Naive thymus-derived CD8-positive, alpha-beta T cell (primary cell): ENCODE data around the gene TMEM95. TPM values are rescaled to one million over a fixed set of nuclear protein-coding genes. Genes with fewer than 3 reads are reported as not detected.

Experiments
- ATAC-seq, 2 donors: fragments of 150-1000 bp; cut with Tn5 transposase in 1 of 2; sonication (Bioruptor Pico), chemical (Tn5 transposase) in 1 of 2; 1 replicate in 1 of 2; 2 replicates in 1 of 2; pipeline ENCODE4 v1.10.0; 2021; ENCODE audit warnings: mild to moderate bottlenecking in 2 of 2, moderate library complexity in 2 of 2
- POLR2A ChIA-PET: fragments of 350-600 bp; sonication (Branson Sonifier 250); formaldehyde crosslinking; loops from one replicate; lab custom pipeline; 2021; ENCODE audit warnings: antibody characterized with exemption; lab: Charles Lee
- DNase-seq, 10 donors: peaks; one replicate each; pipeline versions ENCODE4 v3.0.0 to v3.0.0-alpha.2; 2020 to 2022
- H3K27ac Mint-ChIP-seq, 10 donors: one replicate each; pipeline ENCODE4 v1.8.0; 2020 to 2022; ENCODE audit warnings: mild to moderate bottlenecking in 10 of 10, mixed read lengths in 10 of 10, moderate library complexity in 4 of 10, inconsistent platforms in 1 of 10
- H3K27me3 Mint-ChIP-seq, 5 donors: one replicate each; pipeline ENCODE4 v1.8.0; 2021 to 2022; ENCODE audit warnings: mixed read lengths in 5 of 5
- H3K36me3 Mint-ChIP-seq, 3 donors: one replicate each; pipeline ENCODE4 v1.8.0; 2020 to 2022; ENCODE audit warnings: mixed read lengths in 3 of 3, mild to moderate bottlenecking in 2 of 3, inconsistent platforms in 1 of 3
- H3K4me1 Mint-ChIP-seq, 4 donors: one replicate each; pipeline ENCODE4 v1.8.0; 2021 to 2022; ENCODE audit warnings: mixed read lengths in 4 of 4
- H3K4me3 Mint-ChIP-seq, 10 donors: one replicate each; pipeline ENCODE4 v1.8.0; 2020 to 2022; ENCODE audit warnings: mild to moderate bottlenecking in 10 of 10, mixed read lengths in 10 of 10, moderate library complexity in 6 of 10, inconsistent platforms in 1 of 10
- H3K9me3 Mint-ChIP-seq, 9 donors: one replicate each; pipeline ENCODE4 v1.8.0; 2020 to 2022; ENCODE audit warnings: mixed read lengths in 9 of 9, mild to moderate bottlenecking in 3 of 9, inconsistent platforms in 1 of 9, moderate library complexity in 1 of 9
- polyA plus RNA-seq, 3 donors: library from polyadenylated mRNA; unstranded; fragments of 300-500 nt; fragmentation: Illumina TruSeq; gene quantifications; one replicate each; pipeline ENCODE4 v1.2.3, GENCODE V29; 2021
- total RNA-seq, 8 experiments: library from RNA in 2 of 8; stranded (reverse) in 2 of 8; gene quantifications; one replicate each; pipeline ENCODE4 v1.2.3 and lab custom pipeline; 2021 to 2026

Gene TMEM95
- total and polyA plus RNA-seq, 5 experiments from 2014 or later = not detected

GRCh38 chr17:7313890-7314718 is 40.9 kb upstream of the TMEM95 start:
- Mint-ChIP-seq H3K27ac (peak overlapping the region; percentile 88 to 97 (median 92)), H3K4me3 (peak overlapping the region; percentile 72 to 95 (median 85)), H3K27me3 (no peaks in the 10 kb centered on the region), H3K36me3 (peaks cover 11 to 64% (median 30%) of the 10 kb centered on the region in 3 donors), H3K9me3 (no peaks in the 10 kb centered on the region), H3K4me1 (peaks cover 32 to 73% (median 62%) of the 10 kb centered on the region in 4 donors)
- ATAC-seq (no peak), DNase-seq (no peak)
- POLR2A ChIA-PET = interaction anchor here (0.6 to 14.2 kb wide), 18 partner anchors 8 to 901 kb away, joined by 3 to 168 read pairs (median 6); partner anchors contain the start of genes ACAP1, CLDN7, CTDNEP1 and ELP5

- peak within 1 kb of the TSS; percentile 81 to 97 (median 91) for H3K4me3 Mint-ChIP-seq
- peaks cover 29 to 65% (median 53%) of the 10 kb centered on the region in 4 donors for H3K4me1 Mint-ChIP-seq
- H3K36me3 Mint-ChIP-seq = peaks cover 8 to 61% (median 23%) of the 10 kb centered on the region in 3 donors
These were observed 40.0 kb upstream of the TMEM95 start, which contains the start of gene GPS2 for GRCh38 chr17:7314719-7315569. Gene GPS2 (minus strand): TSS chr17:7315360. CDS start chr17:7315052, 308 bp downstream.

GRCh38 chr17:7315570-7316235 is 39.3 kb upstream of the TMEM95 start:
- ATAC-seq (no peak), DNase-seq (no peak)
- Mint-ChIP-seq H3K27me3 (no peaks in the 10 kb centered on the region), H3K9me3 (no peaks in the 10 kb centered on the region), H3K36me3 (peaks cover under 1 to 58% (median 15%) of the 10 kb centered on the region in 3 donors), H3K4me3 (peak overlapping the region; percentile 81 to 97 (median 91)), H3K4me1 (peaks cover 21 to 57% (median 46%) of the 10 kb centered on the region in 4 donors), H3K27ac (peak overlapping the region; percentile 86 to 98 (median 96))
- POLR2A ChIA-PET = interaction anchor here (0.9 to 14.2 kb wide), 13 partner anchors 10 to 231 kb away, joined by 3 to 168 read pairs (median 7); partner anchors contain the start of genes ACAP1, NEURL4, POLR2A and SLC2A4

More at GRCh38 chr17:7314719-7315569, 40.0 kb upstream of the TMEM95 start, which contains the start of gene GPS2:
- H3K9me3 Mint-ChIP-seq = no peaks in the 10 kb centered on the region
- DNase-seq (peak; percentile 88 to 95 (median 92)), ATAC-seq (peak; percentile 83 to 89)
- no peaks in the 10 kb centered on the region for H3K27me3 Mint-ChIP-seq
- H3K27ac Mint-ChIP-seq = peak within 1 kb of the TSS; percentile 88 to 98 (median 96)
- POLR2A ChIA-PET = interaction anchor here (0.6 to 14.2 kb wide), 17 partner anchors 9 to 900 kb away, joined by 3 to 168 read pairs (median 6); partner anchors contain the start of genes ACAP1, CLDN7, NEURL4 and PLSCR3

- H3K4me1 Mint-ChIP-seq = peaks cover 19 to 42% (median 34%) of the 10 kb centered on the region in 4 donors
- ATAC-seq (no peak), DNase-seq (no peak)
- H3K27ac Mint-ChIP-seq = peak overlapping the region in 8 of 10 donors; percentile 16 to 87 (median 70)
- H3K36me3 Mint-ChIP-seq = peaks cover 0 to 59% (median 8%) of the 10 kb centered on the region in 3 donors
- POLR2A ChIA-PET = interaction anchor here (0.7 to 14.2 kb wide), 8 partner anchors 7 to 280 kb away, joined by 3 to 168 read pairs (median 4); partner anchors contain the start of genes ACAP1 and NEURL4
- no peaks in the 10 kb centered on the region for H3K9me3 Mint-ChIP-seq
- H3K27me3 Mint-ChIP-seq = no peaks in the 10 kb centered on the region
- H3K4me3 Mint-ChIP-seq = peak overlapping the region in 5 of 10 donors; percentile 14 to 74 (median 26)
These were observed 37.7 kb upstream of the TMEM95 start for GRCh38 chr17:7317161-7317803.

GRCh38 chr17:7318121-7318860 is 36.7 kb upstream of the TMEM95 start:
- Mint-ChIP-seq H3K27me3 (no peaks in the 10 kb centered on the region), H3K36me3 (peaks cover 0 to 56% (median 5%) of the 10 kb centered on the region in 3 donors), H3K4me3 (peak overlapping the region in 2 of 10 donors; percentile 37 to 39), H3K4me1 (peaks cover 17 to 32% (median 24%) of the 10 kb centered on the region in 4 donors), H3K9me3 (no peaks in the 10 kb centered on the region), H3K27ac (peak overlapping the region in 5 of 10 donors; percentile 53 to 84 (median 74))
- ATAC-seq (no peak), DNase-seq (no peak)
- POLR2A ChIA-PET = interaction anchor here (0.6 to 14.2 kb wide), 7 partner anchors 8 to 31 kb away, joined by 3 to 168 read pairs (median 4); partner anchors contain the start of genes ACAP1 and NEURL4

GRCh38 chr17:7321466-7321865 is 33.5 kb upstream of the TMEM95 start:
- no peak overlapping the region for H3K4me3 Mint-ChIP-seq
- H3K9me3 Mint-ChIP-seq = no peaks in the 10 kb centered on the region
- no peaks in the 10 kb centered on the region for H3K27me3 Mint-ChIP-seq
- POLR2A ChIA-PET = interaction anchor here (0.6 to 3.7 kb wide), 6 partner anchors 9 to 927 kb away, joined by 3 to 34 read pairs (median 7); partner anchors contain the start of genes ACAP1 and CTC1
- H3K4me1 Mint-ChIP-seq = peaks cover 2 to 14% (median 7%) of the 10 kb centered on the region in 4 donors
- H3K36me3 Mint-ChIP-seq = peaks cover 0 to 53% (median 5%) of the 10 kb centered on the region in 3 donors
- DNase-seq = no peak
- ATAC-seq = no peak
- no peak overlapping the region for H3K27ac Mint-ChIP-seq

- Mint-ChIP-seq H3K4me3 (no peak overlapping the region), H3K27me3 (no peaks in the 10 kb centered on the region), H3K9me3 (no peaks in the 10 kb centered on the region), H3K36me3 (peaks cover 0 to 52% (median 5%) of the 10 kb centered on the region in 3 donors), H3K4me1 (peaks cover 5 to 21% (median 8%) of the 10 kb centered on the region in 4 donors), H3K27ac (peak overlapping the region in 1 of 10 donors; percentile 52)
- no peak for ATAC-seq
- DNase-seq = no peak
- POLR2A ChIA-PET = interaction anchor here (0.5 to 4.5 kb wide), 7 partner anchors 8 to 77 kb away, joined by 3 to 50 read pairs (median 16); partner anchors contain the start of gene ACAP1
These were observed 32.3 kb upstream of the TMEM95 start for GRCh38 chr17:7322520-7323194.

GRCh38 chr17:7323731-7324437 is 31.1 kb upstream of the TMEM95 start:
- H3K36me3 Mint-ChIP-seq = peaks cover 0 to 51% (median 0%) of the 10 kb centered on the region in 3 donors
- peak overlapping the region in 4 of 10 donors; percentile 31 to 65 (median 50) for H3K27ac Mint-ChIP-seq
- peaks cover 17 to 31% (median 19%) of the 10 kb centered on the region in 4 donors for H3K4me1 Mint-ChIP-seq
- POLR2A ChIA-PET = interaction anchor here (2.4 to 10.5 kb wide), 3 partner anchors 12 to 27 kb away, joined by 16 to 168 read pairs (median 50); partner anchors contain the start of genes ACAP1, EIF5A and GPS2
- no peaks in the 10 kb centered on the region for H3K27me3 Mint-ChIP-seq
- peak; percentile 41 to 53 for ATAC-seq
- H3K4me3 Mint-ChIP-seq = no peak overlapping the region
- DNase-seq = peak in 9 of 10 donors; percentile 34 to 77 (median 62)
- no peaks in the 10 kb centered on the region for H3K9me3 Mint-ChIP-seq

GRCh38 chr17:7324438-7324779 is 30.5 kb upstream of the TMEM95 start:
- H3K27ac Mint-ChIP-seq = peak overlapping the region in 1 of 10 donors; percentile 60
- POLR2A ChIA-PET = interaction anchor here (0.9 to 10.5 kb wide), 4 partner anchors 12 to 26 kb away, joined by 3 to 168 read pairs (median 33); partner anchors contain the start of genes ACAP1, EIF5A and GPS2

More at GRCh38 chr17:7324438-7324779, 30.5 kb upstream of the TMEM95 start:
- no peak overlapping the region for H3K4me3 Mint-ChIP-seq
- H3K9me3 Mint-ChIP-seq = no peaks in the 10 kb centered on the region
- ATAC-seq (no peak), DNase-seq (no peak)
- peaks cover 17 to 33% (median 20%) of the 10 kb centered on the region in 4 donors for H3K4me1 Mint-ChIP-seq
- H3K27me3 Mint-ChIP-seq = peaks cover 0 to 2% (median 0%) of the 10 kb centered on the region in 5 donors
- peaks cover 0 to 50% (median 0%) of the 10 kb centered on the region in 3 donors for H3K36me3 Mint-ChIP-seq
